Cerebellar cortex (tissue), 1 donor: ENCODE results near the gene LSM3.

Experiments
- DNase-seq: peaks from one replicate; pipeline ENCODE4 v3.0.0-alpha.2; 2015; ENCODE audit warnings: low spot score

Gene LSM3

DNA sequence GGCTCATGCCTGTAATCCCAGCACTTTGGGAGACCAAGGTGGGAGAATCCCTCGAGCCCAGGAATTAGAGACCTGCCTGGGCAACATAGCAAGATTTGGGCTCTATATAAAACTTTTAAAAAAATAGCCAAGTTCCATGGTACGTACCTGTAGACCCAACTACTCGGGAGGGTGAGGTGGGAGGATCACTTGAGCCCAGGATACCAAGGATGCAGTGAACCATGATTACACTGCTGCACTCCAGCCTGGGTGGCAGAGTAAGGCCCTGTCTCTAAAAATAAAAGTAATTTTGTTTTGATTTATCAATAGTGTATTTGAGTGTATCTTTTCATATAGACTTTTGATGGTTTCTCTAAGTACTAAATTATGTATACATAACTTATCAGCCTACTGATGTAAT is 63.1 kb downstream of the LSM3 start:
- no peak for DNase-seq

DNA sequence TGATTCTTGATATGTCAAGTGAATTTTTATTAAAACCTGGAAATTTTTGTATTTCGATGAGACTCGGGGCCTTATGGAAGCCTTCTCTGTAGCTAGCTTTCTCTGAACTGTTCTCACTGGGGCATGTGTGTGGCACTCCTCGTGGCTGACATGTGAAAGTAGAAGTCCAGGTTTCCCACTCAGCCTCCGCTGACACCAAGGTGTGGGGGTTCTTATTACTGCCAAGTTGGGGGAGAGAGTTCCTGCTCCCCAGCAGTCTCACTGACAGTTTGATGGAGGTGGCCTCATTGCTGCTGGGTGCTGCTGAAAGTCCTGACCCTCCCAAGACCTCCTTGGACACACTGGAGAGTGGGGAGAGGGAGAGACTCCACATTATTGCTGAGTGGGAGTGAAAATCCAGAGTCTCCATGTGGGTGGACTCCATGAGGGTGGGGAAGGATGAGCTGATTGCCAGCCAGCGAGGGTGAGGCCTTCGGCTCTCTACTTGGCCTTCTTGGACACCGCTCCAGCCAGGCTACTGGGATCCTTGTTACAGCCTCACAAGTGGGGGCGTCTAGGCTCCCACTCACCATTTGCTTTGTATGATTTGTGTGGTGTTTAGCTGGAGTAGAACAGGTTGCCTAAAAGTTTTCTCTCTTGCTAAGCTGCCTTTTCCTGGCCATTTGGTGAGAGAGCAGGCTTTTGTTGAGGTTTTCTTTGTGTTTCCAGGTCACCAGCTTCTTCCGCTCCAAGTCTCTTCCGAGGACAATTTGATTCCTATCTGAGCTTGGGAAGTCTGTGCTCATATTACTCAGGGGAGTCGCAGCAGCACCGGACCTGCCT is 64.1 kb downstream of the LSM3 start:
- no peak for DNase-seq

- no peak for DNase-seq
Measured at GRCh38 chr3:14243782-14244181, 65.2 kb downstream of the LSM3 start.

- DNase-seq, result peak; percentile 30
Measured at GRCh38 chr3:14244521-14245247, 66.1 kb downstream of the LSM3 start.

DNA sequence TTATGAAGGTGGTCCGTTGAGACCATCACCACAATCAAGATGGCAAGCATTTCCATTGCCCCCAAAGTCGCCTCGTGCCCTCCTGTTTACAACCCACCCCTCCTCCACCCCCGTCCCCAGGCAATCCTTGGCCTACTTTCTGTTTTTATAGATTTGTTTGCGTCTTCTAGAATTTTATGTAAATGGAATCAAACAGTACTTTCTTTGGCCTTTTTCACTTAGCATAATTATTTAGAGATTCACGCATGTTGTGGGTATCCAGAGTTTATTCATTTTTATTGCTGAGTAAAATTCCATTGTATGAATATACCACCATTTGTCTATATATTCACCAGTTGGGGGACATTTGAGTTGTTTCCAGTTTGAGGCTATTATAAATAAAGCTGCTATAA is 66.6 kb downstream of the LSM3 start:
- no peak for DNase-seq

DNA sequence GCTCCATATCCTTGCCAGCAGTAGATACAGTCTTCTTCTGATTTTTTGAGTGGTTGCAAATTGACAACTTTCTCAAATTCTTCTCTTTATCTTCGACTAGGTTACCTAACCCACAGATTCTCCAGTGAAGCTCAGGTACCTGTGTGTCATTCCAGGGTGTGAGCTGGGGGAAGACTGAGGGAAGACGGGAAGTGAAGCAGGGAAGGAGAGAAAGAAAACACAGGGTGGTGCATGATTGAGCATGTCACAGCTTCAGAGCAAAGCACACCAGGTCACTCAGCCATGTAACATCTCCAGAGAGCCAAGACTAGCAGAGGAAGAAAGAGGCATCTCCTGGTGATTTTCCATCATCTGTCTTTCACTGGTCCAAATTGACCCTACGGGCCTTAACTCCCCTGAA is 67.2 kb downstream of the LSM3 start:
- no peak for DNase-seq

DNA sequence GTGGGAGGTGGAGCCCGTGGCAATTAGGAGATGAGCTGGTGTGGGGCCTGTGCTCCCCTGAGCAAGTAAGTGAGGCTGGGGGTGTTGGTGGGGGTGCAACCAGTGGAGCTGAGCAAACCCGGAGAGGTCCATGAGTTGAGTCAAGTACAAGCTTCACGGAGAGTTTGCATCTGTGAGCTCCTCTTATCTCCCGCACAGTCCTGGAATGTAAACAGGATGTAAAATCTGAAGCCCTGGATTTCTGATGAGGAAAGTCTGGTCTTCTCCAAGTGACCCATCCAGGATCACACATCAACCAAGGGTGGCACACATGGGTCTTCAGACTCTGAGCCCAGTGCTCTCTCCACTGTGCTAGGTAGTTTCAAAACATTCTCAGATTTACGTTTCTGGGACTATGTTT is 67.8 kb downstream of the LSM3 start:
- DNase-seq, result no peak

- no peak for DNase-seq
Measured at GRCh38 chr3:14248477-14248848, 69.8 kb downstream of the LSM3 start.

- no peak for DNase-seq
Measured at GRCh38 chr3:14248849-14249523, 70.4 kb downstream of the LSM3 start.
